ENCODE data around the gene SLC9B1.
"Not testable (repeated sequence)": the region's sequence is repeated elsewhere in the genome, so short reads cannot be mapped to it uniquely, and the experiment has no call there.

GRCh38 chr4:102878349-102878748 is 141.2 kb downstream of the SLC9B1 start:
- not testable (repeated sequence) for TF ChIP-seq CTCF (IDR thresholded peaks at IDR 0.05; ENCODE audit: low read depth, low read length); EZH2phosphoT487 (IDR thresholded peaks at IDR 0.05; ENCODE audit: low read depth)
